Stimulated activated CD8-positive, alpha-beta memory T cell treated with anti-CD3 and anti-CD28 coated beads, Interleukin-15, amount 100 ng/mL, for 4 hours (primary cell): ENCODE measurements around the gene TRIO.

ENCODE experiments used
- DNase-seq, 2 donors: peaks; one replicate each; pipeline ENCODE4 v3.0.0-alpha.2; 2020; ENCODE audit warnings: low read depth in 2 of 2

Gene TRIO

DNA sequence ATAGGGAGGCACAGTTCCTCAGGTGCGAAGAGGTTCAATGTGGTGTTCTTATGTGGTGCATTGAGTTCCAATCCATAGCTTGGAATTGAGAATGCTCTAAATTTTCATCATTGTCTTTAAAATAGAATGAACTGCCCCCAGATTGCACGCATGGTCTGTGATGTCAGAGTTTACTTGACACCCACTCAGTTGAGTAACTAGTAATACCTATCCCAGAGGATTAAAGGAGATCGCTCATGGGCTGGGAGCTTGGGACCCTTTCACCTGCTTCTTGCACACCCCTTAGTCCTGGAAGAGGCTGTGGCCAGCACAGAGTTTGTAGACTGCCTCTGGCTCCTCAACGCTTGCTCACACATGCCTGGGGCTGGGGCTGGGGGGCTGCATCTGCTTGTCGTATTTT, 343.3 kb downstream of the TRIO start:
- DNase-seq: no peak

DNA sequence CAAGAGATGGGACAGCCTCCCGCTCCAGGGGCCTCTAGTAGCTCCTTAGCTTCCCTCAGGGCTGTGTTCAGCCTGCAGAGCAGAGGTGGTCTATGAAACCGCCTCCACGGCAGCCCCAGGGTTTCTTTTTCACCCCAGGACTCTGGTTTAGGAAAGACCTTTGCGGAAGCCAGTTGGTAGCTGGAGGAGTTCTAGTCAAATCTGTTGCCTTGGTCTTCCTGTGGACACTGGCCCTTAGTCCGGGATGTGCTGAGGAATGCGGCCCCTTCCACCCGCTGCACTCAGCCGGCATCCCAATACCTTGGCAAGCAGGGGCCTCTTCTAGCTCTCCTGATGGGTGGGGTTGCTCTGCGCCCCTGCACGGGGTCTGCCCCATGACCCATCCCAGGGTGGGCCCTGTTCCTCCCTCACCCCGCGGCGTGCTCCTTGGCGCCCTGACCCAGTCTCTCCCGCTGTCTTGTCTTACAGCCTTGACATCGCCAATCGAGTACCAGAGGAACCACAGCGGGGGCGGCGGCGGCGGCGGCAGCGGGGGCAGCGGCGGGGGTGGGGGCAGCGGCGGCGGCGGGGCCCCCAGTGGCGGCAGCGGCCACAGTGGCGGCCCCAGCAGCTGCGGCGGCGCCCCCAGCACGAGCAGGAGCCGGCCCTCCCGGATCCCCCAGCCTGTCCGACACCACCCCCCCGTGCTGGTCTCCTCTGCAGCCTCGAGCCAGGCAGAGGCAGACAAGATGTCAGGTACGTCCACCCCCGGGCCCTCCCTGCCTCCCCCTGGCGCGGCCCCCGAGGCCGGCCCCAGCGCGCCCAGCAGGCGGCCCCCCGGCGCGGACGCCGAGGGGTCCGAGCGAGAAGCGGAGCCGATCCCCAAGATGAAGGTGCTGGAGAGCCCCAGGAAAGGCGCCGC, 344.1 kb downstream of the TRIO start:
- DNase-seq: no peak

DNA sequence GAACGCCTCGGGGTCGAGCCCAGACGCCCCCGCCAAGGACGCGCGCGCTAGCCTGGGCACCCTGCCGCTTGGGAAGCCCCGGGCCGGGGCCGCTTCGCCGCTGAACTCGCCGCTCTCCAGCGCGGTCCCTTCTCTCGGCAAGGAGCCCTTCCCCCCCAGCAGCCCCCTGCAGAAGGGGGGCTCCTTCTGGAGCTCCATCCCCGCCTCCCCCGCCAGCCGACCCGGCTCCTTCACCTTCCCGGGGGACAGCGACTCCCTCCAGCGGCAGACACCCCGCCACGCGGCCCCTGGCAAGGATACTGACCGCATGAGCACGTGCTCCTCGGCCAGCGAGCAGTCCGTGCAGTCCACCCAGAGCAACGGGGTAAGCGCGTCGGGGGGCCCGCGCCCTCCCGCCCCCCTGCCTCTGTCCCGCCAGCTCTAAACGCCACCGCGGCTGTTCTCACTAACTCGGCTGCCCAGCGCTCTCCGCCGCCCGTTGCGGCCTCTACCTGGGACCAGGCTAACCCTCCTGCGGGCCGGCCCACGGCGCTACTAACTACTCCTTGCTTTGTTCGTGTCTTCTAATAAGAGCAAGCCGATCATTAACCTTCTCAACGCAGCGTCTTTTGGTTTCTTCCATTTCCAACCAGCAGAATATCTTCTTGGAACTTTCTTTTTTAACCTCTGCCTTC, 344.9 kb downstream of the TRIO start:
- DNase-seq: no peak

DNA sequence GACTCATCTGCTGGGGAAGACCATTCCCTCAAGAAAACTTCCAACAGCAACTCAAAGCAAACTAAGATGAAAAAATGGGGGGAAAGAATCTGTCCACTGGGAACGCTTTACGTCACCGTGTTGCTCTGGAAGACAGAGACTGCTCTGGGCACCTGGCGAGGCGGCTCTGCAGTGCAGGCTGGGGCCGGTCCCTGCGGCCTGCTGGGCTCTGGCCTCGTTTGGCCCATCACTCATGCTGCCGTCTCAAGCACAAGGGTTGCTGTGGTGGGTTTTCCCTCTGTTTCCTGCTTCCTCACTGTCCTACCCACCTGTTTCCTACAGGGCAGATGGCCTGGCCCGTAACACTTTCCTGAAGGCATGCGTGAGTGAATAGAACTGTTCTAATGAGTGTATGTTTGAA, 345.6 kb downstream of the TRIO start:
- no peak for DNase-seq

DNA sequence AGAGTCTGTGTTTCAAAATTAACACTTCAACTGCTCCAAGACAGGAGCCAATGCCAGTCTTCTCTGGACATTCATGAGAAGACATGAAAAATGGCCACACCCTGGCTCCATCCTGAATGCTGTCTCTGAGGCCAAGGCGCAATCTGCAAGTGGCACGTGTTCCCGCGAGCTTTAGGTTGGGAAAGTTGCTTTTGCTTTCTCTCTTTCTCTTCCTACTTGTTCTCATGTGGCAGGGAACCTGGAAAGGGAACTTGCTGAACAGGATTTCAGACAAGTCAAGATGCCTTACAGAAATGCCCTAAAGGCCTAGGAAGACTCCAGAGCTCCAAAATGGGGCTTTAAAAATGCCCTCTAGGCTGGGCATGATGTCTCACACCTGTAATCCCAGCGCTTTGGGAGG, 346.5 kb downstream of the TRIO start:
- DNase-seq: no peak

DNA sequence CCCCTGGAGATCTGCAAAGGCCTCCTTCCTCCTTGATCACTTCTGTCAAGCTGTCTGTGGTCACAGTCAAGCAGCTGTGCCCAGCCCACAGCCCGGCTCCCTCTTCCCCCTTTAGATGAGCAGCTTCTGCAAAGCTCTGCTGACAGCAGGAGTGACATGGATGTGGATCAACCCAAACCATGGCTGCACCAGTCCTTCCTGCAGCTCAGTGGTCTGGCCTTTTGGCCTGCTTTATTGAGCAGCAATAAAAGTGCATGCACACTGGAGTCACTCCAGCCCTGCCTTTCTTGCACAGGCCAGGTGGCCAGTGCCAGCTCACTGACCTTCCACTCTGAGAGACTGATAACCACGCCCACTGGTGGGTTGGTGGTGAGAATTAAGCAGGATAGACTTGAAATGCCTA, 347.2 kb downstream of the TRIO start:
- DNase-seq: no peak

DNA sequence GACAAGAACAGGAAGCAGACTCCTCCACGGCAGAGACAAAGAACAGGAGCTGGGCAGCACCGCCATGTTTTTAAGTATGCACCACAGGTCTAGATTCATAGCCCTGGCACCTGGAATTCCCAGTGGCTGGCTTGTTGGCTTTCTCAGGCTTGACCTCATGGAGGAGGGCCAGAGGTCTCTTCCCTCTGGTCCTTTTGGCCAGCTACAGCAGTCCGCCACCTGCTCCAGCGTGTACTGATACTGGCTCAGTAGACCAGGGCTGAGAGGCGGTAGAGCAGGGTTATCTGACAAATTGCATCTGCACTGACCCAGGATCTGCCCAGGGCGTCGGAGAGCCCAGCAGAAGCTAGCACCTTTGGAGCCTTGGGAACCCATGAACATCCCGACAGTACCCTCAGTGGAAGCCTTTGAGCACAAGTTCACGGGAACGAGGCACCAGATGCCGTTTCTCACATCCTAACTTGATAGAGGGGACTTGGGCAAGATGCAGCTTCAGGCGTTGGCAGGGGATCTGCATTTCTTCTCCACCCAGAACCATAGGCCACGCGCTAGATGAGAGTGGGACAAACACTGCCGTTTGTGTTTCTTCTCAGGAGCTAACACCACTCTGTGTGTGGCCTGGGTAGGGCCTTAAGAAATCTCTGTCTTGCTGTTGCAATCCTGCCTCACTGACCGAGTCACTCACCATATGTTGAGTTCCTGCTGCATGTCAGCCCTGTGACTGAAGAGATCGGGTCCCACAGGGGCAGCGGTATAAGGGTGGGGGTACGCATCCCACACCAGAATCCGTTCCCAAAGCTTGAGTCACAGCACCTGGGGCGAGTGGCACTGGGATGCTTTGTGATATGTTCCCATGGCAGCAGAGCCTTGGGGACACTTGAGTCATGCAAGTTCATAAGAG, 348.1 kb downstream of the TRIO start:
- no peak for DNase-seq

DNA sequence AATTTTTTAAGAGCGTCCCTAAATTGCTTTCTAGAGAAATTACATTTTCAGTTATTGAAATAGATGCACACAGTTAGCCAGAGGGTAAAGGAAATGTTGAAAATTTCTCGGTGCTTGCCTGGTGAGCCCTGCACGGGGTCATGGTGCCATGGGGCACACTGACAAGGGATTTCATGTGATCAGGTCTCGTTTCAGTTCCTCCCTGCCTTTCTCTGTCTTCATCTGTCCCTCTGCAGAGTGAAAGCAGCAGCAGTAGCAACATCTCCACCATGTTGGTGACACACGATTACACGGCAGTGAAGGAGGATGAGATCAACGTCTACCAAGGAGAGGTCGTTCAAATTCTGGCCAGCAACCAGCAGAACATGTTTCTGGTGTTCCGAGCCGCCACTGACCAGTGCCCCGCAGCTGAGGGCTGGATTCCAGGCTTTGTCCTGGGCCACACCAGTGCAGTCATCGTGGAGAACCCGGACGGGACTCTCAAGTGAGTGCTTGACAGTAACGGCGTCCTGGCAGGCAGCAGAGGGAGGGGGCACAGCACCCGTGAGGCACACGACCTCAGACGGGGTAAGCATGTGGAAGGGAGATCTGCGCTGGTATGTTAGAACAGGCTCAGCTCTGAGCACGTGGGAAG, 349.3 kb downstream of the TRIO start:
- DNase-seq: no peak

DNA sequence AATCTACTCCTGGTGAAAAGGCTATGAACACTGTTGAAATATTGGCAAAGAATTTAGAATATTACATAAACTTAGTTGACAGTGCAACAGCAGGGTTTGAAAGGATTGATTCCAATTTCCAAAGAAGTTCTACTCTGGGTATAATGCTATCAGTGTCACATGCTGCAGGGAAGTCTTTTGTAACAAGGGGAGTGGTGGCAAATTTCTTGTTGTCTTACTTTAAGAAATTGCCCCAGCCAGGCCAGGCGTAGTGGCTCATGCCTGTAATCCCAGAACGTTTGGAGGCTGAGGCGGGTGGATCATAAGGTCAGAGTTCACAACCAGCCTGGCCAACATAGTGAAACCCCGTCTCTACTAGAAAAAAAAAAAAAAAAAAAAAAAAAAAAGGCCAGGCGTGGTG, 352.2 kb downstream of the TRIO start:
- no peak for DNase-seq

DNA sequence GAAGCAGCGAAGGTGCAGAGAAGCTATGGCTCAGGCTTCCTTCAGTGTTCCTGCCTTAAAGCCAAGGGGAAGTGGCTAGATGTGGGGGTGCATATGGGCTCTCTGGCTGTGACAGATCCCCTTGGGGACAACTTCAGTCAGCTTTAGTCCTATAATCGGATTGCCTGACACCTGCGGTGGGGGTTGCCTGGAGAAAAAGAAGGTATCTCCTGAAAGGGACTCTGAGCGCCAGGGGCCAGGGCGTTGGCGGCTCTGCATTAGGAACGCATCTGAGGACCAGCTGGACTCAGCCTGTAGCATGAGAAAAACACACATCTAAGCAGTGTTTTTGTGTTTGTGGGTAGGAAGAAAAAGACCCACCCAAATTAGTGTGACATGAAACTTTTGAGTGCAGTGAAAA, 354.2 kb downstream of the TRIO start:
- DNase-seq: no peak

DNA sequence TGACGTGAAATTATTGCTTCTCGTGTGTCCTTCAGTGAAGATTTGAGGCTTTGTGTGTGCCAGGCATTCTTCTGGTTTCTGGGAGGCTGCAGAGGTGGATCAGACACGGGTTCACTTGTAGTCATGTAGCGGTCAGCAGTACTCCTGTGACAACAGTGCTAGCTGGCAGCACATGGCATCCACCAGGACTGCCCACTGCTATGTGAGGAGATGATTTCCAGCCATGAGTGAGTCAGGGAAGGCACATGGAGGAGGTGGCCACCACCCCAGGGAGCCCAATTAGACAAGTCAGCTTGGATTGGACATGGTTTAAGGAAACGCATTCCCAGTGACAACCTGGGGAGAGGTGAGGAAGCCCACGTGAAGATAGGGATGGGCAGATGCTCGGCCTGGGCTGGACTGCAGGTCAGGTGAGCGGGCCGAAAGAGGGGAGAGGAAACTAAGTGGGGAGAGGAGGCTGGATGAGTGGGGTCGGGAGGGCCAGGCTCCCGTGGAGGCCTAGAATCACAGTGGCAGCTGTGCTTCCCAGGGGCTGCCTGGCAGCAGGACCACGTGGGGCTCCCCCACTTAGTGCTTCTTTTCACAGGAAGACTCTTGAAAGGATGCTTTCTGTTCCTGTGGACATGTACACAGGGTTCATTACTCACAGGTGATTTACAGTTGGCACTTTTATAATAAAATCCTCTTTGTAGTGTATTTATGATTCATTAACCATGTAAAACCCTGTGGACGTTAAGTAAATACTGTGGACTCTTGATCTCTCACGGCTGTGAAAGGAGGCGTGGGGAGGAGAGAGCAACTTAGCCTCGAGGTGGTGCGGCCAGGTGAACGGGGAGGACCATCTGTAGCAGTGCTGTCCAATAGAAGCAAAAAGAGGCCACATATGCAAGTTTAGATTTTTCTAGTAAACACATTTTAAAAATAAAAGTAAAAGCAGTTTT, 358.5 kb downstream of the TRIO start:
- no peak for DNase-seq

DNA sequence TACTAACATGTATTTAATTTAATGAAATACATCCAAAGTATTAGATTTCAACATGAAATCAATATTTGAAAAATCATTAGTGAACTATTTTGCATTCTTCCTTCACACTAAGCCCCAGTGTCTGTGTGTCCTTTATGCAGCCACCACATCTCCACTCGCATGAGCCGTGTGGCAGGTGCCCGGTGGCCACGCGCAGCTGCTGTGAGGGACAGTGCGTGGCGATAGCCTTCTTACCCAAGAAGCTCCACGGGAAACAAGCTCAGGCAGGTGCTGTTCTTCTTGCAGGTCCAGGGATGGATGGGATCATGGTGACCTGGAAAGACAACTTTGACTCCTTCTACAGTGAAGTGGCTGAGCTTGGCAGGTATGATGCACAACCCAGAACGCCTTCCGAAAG, 359.1 kb downstream of the TRIO start:
- DNase-seq: no peak

DNA sequence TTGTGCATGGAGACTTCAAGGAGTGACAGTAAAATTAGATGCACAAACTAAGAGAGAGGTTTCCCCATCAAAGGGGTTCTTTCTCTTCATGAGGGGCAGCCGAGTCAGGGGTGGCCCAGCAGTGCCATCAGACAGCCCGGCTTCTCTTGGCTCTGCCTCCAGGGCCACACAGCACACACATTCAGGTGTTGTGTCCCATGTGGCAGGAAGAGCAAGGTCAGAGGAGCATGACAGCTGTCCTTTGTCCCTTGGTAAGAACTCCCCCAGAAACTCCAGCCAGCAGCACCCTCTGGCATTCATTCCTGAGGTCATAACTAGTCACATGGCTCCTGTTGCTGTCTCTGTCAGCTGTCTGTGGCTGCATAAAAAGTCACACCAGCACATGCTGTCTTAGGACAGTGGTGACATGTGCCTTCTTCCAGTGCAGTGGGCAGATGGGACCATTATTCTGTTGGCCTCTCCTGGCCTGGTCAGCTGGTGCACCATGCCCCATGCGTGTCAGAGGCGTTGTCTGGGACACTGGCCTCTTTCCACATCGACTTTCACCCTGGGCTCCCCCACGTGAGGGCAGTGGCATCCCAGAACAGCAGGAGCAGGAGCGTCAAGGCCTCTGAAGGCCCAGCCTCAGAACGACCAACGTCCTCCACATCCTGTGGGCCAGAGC, 360.0 kb downstream of the TRIO start:
- DNase-seq: no peak

DNA sequence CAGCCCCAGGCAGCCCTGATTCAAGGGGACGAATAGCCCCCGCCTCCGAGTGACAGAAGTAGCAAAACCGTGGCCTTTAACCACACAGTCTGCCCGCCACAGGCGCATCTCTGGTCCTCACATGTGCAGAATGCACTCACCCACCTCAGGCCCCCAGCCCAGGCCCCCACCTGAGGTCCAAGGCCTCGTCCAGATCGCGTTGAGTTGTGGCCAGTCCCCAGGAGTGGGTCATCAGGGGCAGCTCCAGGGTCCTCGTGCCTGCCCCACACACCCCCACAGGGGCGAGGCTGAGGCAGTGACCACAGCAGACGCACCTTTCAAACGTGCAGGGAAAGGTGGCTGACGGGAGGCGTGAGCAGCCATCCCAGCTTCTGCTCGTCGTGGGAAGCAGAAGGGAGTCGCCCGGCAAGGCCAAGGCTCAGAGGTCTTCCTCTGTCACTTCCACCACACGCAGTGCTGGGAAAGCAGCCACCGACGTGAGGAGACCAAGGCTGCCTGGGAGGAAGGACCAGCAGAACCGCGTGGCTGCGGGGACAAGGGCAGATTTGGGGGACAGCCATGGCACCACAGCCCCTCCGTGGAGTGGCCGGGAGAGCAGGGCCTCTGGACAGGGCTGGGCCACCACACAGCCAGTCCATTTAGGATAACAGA, 360.7 kb downstream of the TRIO start:
- DNase-seq: no peak

DNA sequence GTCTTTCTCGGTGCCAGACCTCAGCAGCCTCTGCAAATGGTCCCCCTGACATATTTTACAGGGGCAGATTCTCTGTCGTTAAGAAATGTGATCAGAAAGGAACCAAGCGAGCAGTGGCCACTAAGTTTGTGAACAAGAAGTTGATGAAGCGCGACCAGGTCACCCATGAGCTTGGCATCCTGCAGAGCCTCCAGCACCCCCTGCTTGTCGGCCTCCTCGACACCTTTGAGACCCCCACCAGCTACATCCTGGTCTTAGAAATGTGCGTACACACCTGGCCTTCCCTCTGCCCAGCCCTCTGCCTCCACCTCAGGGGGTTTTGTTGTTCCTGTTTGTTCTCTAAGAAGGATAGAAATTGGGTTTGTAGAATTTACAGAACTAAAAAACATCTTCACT, 361.2 kb downstream of the TRIO start:
- no peak for DNase-seq

DNA sequence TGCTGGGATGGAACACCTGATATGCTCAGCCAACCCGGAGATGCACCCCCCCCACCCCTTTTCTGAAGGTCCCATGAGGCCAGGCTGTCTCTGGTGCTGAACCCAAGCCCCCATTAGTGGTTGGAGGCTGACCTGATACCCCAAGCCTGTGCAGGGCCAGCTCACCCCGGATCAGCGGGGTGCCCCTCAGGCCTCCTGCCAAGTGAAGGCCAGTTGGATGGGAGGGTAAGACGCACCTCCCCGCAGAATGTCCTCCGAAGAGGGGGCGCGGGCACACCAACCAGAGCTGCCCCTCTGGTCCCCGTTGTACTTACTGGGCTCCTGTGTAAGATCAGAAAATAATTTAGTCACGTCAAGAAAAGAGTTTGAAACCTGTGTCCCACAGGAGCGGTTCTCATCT, 361.7 kb downstream of the TRIO start:
- no peak for DNase-seq

DNA sequence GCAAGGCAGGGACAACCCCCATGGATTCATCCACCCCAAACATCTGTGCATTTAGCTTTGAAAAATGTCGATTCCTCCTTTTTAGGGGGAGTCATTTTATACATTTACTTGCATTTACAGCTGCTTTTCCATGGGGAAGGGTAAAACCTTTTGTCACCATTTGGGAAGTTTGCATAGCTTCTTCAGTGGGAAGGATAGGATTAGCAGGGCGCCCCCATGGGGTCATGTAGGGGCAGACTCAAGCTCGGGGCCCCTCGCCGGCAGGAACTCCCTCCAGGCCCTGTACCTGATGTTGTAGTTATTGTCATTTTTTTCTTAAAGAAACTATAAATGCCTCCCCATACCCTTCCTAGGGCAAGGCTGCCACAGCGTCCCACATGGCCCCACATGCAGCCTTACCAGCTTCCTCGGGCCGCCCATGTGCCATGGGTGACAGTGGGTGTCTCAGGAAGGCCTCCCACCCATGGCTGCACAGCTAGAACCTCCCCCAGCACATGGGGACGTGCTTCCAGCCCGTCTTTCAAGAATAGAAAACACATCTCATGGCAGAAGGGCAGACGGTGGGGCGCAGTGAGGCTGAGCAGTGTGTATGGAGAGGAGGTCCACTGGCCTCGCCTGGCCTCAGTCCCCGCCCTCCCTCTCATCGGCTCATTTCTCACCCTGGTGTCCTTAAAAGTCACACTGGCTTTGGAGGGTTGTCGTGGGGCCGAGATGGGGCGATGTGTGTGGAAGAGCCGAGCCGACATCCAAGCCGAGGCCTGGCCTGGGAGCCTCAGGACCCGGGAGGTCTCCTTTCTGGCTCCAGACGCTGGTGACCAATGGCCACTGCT, 362.4 kb downstream of the TRIO start:
- DNase-seq: no peak

DNA sequence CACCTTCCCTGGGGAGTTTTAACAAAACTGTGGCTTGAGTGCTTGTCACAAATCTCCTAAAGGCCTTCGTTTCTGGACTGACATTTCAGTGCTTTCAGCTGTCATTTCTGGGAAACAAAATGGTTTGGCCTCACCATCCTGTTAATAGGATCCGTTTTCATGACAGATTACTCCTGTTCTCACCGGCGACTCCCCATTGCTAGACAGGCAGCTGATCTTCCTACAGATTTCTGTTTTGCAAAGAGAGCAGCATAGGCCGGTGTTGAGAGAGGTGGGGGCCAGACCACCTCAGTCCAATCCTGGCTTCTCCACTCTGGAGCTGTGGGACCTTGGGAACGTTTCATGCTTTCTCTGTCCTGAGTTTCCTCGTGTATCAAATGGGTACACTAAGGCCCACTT, 363.0 kb downstream of the TRIO start:
- DNase-seq: no peak

DNA sequence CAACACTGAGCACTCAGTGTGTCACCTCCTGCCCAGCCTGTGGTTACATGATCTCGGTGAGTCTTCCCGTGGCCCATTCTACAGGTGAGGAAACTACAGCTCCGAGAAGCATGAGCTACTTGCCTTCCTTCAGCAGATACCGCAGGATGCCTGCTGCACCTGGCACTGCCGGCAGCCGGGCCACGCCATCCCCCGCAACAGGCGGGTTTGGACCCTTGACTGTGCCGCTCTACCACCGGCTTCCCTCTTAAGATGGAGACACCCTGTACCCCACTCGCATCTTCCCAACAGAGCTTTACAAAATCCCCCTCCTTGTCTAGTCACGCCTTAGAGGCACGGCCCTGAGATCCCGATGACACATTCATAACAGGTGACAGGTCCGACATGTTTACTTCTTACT, 363.5 kb downstream of the TRIO start:
- no peak for DNase-seq
